Esophagus muscularis mucosa (tissue), 3 donors: Measurements from ENCODE around the gene PCBP3.

Experiments used
- CTCF ChIP-seq, 3 experiments: fragments of 200-600 bp in 2 of 3; fragments of 450-650 bp in 1 of 3; sonication (generic) in 2 of 3; IDR thresholded peaks; one replicate each; pipeline ENCODE4 v1.5.1; 2017 to 2019; ENCODE audit warnings: antibody characterized with exemption in 3 of 3, mild to moderate bottlenecking in 2 of 3, moderate library complexity in 1 of 3
- POLR2AphosphoS5 ChIP-seq, 2 donors: sonication (generic); formaldehyde crosslinking; IDR thresholded peaks; one replicate each; pipeline ENCODE4 v1.6.1; 2017; ENCODE audit warnings: antibody characterized with exemption in 2 of 2

- TF ChIP-seq CTCF (IDR thresholded peaks at IDR 0.05) = no peak
- TF ChIP-seq POLR2AphosphoS5 (IDR thresholded peaks at IDR 0.05) = no peak
Measured at GRCh38 chr21:45725844-45726200, 82.3 kb downstream of the PCBP3 start.
